Hepatocyte (in vitro differentiated cells): Measurements from ENCODE around the gene PTGR1. TPM values are rescaled to one million over a fixed set of nuclear protein-coding genes. Genes with fewer than 3 reads are reported as not detected.
"Not testable (repeated sequence)": the region's sequence is repeated elsewhere in the genome, so short reads cannot be mapped to it uniquely, and the experiment has no call there.

Experiments used
- DNase-seq: peaks from one replicate; pipeline ENCODE4 v3.0.0-alpha.2; 2016; ENCODE audit warnings: low spot score
- H2AFZ ChIP-seq: fragments of 200-600 bp; sonication (generic); 2 replicates; pipeline ENCODE4 v1.6.0; 2016; ENCODE audit warnings: antibody characterized with exemption, mild to moderate bottlenecking
- H3K27ac ChIP-seq: fragments of 200-600 bp; sonication (generic); 2 replicates; pipeline ENCODE4 v1.5.1; 2016; ENCODE audit warnings: mild to moderate bottlenecking
- H3K27me3 ChIP-seq: fragments of 200-600 bp; sonication (generic); 2 replicates; pipeline ENCODE4 v1.6.1; 2016
- H3K36me3 ChIP-seq: fragments of 200-600 bp; sonication (generic); replicated peaks from 2 replicates; pipeline ENCODE4 v1.5.1; 2016; ENCODE audit warnings: low read depth; ENCODE audit not compliant: insufficient read depth
- H3K4me1 ChIP-seq: fragments of 200-600 bp; sonication (generic); 2 replicates; pipeline ENCODE4 v1.5.1; 2016; ENCODE audit warnings: mild to moderate bottlenecking, moderate library complexity; ENCODE audit not compliant: insufficient read depth
- H3K4me2 ChIP-seq: fragments of 200-600 bp; sonication (generic); 2 replicates; pipeline ENCODE4 v1.6.0; 2016
- H3K4me3 ChIP-seq: fragments of 200-600 bp; sonication (generic); 2 replicates; pipeline ENCODE4 v1.5.1; 2016; ENCODE audit warnings: mild to moderate bottlenecking
- H3K79me2 ChIP-seq: fragments of 200-600 bp; sonication (generic); 2 replicates; pipeline ENCODE4 v1.6.0; 2017; ENCODE audit warnings: mild to moderate bottlenecking
- H3K9me2 ChIP-seq: fragments of 200-600 bp; sonication (generic); replicated peaks from 2 replicates; pipeline ENCODE4 v1.6.0; 2017; ENCODE audit warnings: mild to moderate bottlenecking; ENCODE audit not compliant: insufficient read depth
- H3K9me3 ChIP-seq: fragments of 200-600 bp; sonication (generic); 2 replicates; pipeline ENCODE4 v1.5.1; 2016; ENCODE audit warnings: low read depth, mild to moderate bottlenecking
- H4K20me1 ChIP-seq: fragments of 200-600 bp; sonication (generic); 2 replicates; pipeline ENCODE4 v1.6.0; 2016; ENCODE audit warnings: mild to moderate bottlenecking; ENCODE audit not compliant: insufficient read depth, poor library complexity, severe bottlenecking
- EZH2 ChIP-seq: fragments of 200-600 bp; sonication (generic); IDR thresholded peaks from 2 replicates; pipeline ENCODE4 v1.6.1; 2016; ENCODE audit warnings: antibody characterized with exemption, mild to moderate bottlenecking, borderline replicate concordance
- EZH2phosphoT487 ChIP-seq: fragments of 200-600 bp; sonication (generic); IDR thresholded peaks from one replicate; pipeline ENCODE4 v1.6.1; 2018; ENCODE audit warnings: antibody characterized with exemption, mild to moderate bottlenecking, low read depth, moderate library complexity; ENCODE audit not compliant: unreplicated experiment, severe bottlenecking
- WGBS: methylation state at CpG from one replicate; pipeline ENCODE4 v1.1.6; 2016; ENCODE audit warnings: low lambda C conversion rate; ENCODE audit errors: missing lambda C conversion rate; 5-methylcytosine and 5-hydroxymethylcytosine counted together
- polyA plus RNA-seq: library from polyadenylated mRNA; unstranded; fragments of >200 nt; fragmentation: Nextera tagmentation; extraction: Ambion mirVana; gene quantifications from 2 replicates; pipeline ENCODE4 v1.2.1, GENCODE V29; 2016
- total RNA-seq: library from RNA; depleted of rRNA; stranded (reverse); fragments of >200 nt; gene quantifications from 2 replicates; pipeline ENCODE4 v1.2.3, GENCODE V29; 2014
- TF ChIP-seq, protein P1 (sequence below): fragments of 200-600 bp; sonication (generic); IDR thresholded peaks from 2 replicates; pipeline ENCODE4 v1.5.1; 2016; ENCODE audit warnings: antibody characterized with exemption, mild to moderate bottlenecking; ENCODE audit not compliant: poor library complexity

PTGR1 gene
- total and polyA plus RNA-seq, 2 experiments from 2014 or later = 266 to 290 TPM

- Histone ChIP-seq H3K9me3 (no peaks in the 10 kb centered on the region), H3K27me3 (no peaks in the 10 kb centered on the region), H3K9me2 (no peaks in the 10 kb centered on the region), H3K4me2 (no peak overlapping the region), H3K27ac (no peak overlapping the region), H3K4me1 (peaks cover 6% of the 10 kb centered on the region), H3K4me3 (no peak overlapping the region), H2AFZ (no peak overlapping the region), H3K79me2 (no peaks in the 10 kb centered on the region), H4K20me1 (no peaks in the 10 kb centered on the region), H3K36me3 (no peaks in the 10 kb centered on the region)
- TF ChIP-seq EZH2 = no peak
- WGBS = 60% methylated on average over 3 of the region's 3 CpGs
- DNase-seq = no peak
Observed at GRCh38 chr9:111622626-111623025, 23.2 kb upstream of the PTGR1 start.

- no peak for TF ChIP-seq EZH2phosphoT487
- TF ChIP-seq, protein P1, sequence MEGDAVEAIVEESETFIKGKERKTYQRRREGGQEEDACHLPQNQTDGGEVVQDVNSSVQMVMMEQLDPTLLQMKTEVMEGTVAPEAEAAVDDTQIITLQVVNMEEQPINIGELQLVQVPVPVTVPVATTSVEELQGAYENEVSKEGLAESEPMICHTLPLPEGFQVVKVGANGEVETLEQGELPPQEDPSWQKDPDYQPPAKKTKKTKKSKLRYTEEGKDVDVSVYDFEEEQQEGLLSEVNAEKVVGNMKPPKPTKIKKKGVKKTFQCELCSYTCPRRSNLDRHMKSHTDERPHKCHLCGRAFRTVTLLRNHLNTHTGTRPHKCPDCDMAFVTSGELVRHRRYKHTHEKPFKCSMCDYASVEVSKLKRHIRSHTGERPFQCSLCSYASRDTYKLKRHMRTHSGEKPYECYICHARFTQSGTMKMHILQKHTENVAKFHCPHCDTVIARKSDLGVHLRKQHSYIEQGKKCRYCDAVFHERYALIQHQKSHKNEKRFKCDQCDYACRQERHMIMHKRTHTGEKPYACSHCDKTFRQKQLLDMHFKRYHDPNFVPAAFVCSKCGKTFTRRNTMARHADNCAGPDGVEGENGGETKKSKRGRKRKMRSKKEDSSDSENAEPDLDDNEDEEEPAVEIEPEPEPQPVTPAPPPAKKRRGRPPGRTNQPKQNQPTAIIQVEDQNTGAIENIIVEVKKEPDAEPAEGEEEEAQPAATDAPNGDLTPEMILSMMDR = peak; percentile 58
- no peaks in the 10 kb centered on the region for H3K9me2 ChIP-seq
- H3K4me1 ChIP-seq = peaks cover 6% of the 10 kb centered on the region
- no peaks in the 10 kb centered on the region for H3K36me3 ChIP-seq
- no peak overlapping the region for H2AFZ ChIP-seq
- H3K79me2 ChIP-seq = no peaks in the 10 kb centered on the region
- H4K20me1 ChIP-seq = no peaks in the 10 kb centered on the region
- peak; percentile 46 for DNase-seq
- H3K27me3 ChIP-seq = no peaks in the 10 kb centered on the region
- no peak overlapping the region for H3K4me2 ChIP-seq
- H3K27ac ChIP-seq = no peak overlapping the region
- 64% methylated on average over 2 of the region's 2 CpGs for WGBS
- H3K4me3 ChIP-seq = no peak overlapping the region
- no peaks in the 10 kb centered on the region for H3K9me3 ChIP-seq
Observed at GRCh38 chr9:111621895-111622480, 22.5 kb upstream of the PTGR1 start.

- not testable (repeated sequence) for H3K9me3 ChIP-seq, H3K4me3 ChIP-seq, H3K4me2 ChIP-seq, H3K4me1 ChIP-seq, H3K9me2 ChIP-seq, DNase-seq, H2AFZ ChIP-seq, H3K79me2 ChIP-seq, H4K20me1 ChIP-seq, H3K27ac ChIP-seq, H3K36me3 ChIP-seq, H3K27me3 ChIP-seq
- WGBS = 93% methylated on average over 8 of the region's 29 CpGs
Observed at GRCh38 chr9:111617349-111617748, 17.9 kb upstream of the PTGR1 start.

DNA sequence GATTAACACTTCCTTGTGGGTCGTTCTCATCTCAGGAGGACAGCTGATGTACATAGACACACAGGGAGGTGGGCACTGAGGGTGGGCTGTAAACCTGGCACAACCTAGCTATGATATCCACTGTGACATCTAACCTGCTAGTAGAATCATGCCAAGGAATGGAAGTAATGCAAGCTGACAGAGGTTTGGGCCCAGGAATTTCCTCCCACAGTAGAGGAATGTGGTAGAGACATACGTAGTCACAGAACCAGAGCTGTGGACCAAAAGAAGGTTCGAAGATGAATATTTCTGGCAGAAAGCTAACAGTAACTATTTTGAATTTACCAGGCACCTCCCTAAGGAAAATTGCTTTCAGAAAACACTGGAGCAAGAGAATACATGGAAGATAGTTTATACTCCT, 16.5 kb upstream of the PTGR1 start:
- Histone ChIP-seq H4K20me1 (no peaks in the 10 kb centered on the region), H3K9me3 (no peaks in the 10 kb centered on the region), H3K4me2 (no peak overlapping the region), H2AFZ (no peak overlapping the region), H3K4me1 (peaks cover 3% of the 10 kb centered on the region), H3K79me2 (no peaks in the 10 kb centered on the region), H3K4me3 (no peak overlapping the region), H3K27ac (no peak overlapping the region), H3K36me3 (no peaks in the 10 kb centered on the region), H3K9me2 (no peaks in the 10 kb centered on the region), H3K27me3 (no peaks in the 10 kb centered on the region)
- TF ChIP-seq EZH2 = no peak
- TF ChIP-seq, protein P1 = no peak
- TF ChIP-seq EZH2phosphoT487 = no peak
- no peak for DNase-seq
- 77% methylated on average over 3 of the region's 3 CpGs for WGBS
